Uterus (tissue), 4 donors: ENCODE data around the gene CLDN18. TPM values are rescaled to one million over a fixed set of nuclear protein-coding genes. Genes with fewer than 3 reads are reported as not detected.
A peak's percentile ranks its signal among the peaks of the same experiment; 100 is the strongest.

Experiments used
- DNase-seq, 2 donors: peaks; one replicate each; pipeline ENCODE4 v3.0.0-alpha.2; 2019 to 2020
- H3K27ac ChIP-seq, 2 donors: fragments of 200-600 bp; sonication (generic); 1 replicate in 1 of 2; 2 replicates in 1 of 2; pipeline ENCODE4 v1.5.1; 2016 to 2018
- H3K27me3 ChIP-seq, 2 donors: fragments of 200-600 bp; sonication (generic); one replicate each; pipeline ENCODE4 v1.5.1; 2018 to 2019; ENCODE audit warnings: control low read depth in 1 of 2
- H3K36me3 ChIP-seq, 2 donors: fragments of 200-600 bp; sonication (generic); one replicate each; pipeline ENCODE4 v1.5.1; 2019; ENCODE audit warnings: control low read depth in 1 of 2
- H3K4me1 ChIP-seq, 2 donors: fragments of 200-600 bp; sonication (generic); one replicate each; pipeline ENCODE4 v1.5.1; 2018 to 2019; ENCODE audit warnings: control low read depth in 1 of 2
- H3K4me3 ChIP-seq, 2 donors: fragments of 200-600 bp; sonication (generic); 1 replicate in 1 of 2; 2 replicates in 1 of 2; pipeline ENCODE4 v1.5.1; 2018 to 2019; ENCODE audit warnings: mild to moderate bottlenecking in 1 of 2
- H3K9me3 ChIP-seq, 2 donors: fragments of 200-600 bp; sonication (generic); one replicate each; pipeline ENCODE4 v1.5.1; 2019; ENCODE audit warnings: control low read depth in 1 of 2
- POLR2A ChIP-seq, 2 donors: fragments of 450-650 bp; IDR thresholded peaks; one replicate each; pipeline ENCODE4 v1.6.1; 2016; ENCODE audit warnings: antibody characterized with exemption in 2 of 2, mild to moderate bottlenecking in 1 of 2, moderate library complexity in 1 of 2
- intact Hi-C: fragments of 100-400 bp; cut with DNase I; formaldehyde crosslinking; loops from one replicate; pipeline ENCODE4 v1.15.1; 2023; ENCODE audit warnings: low total_unique reads
- total RNA-seq, 4 donors: library from RNA; depleted of rRNA in 3 of 4; stranded (reverse); fragments of >200 nt in 3 of 4; gene quantifications; one replicate each; pipeline versions ENCODE4 v1.1.0 to v1.2.4, GENCODE V29; 2014 to 2023
- TF ChIP-seq, protein P1 (sequence below), 4 experiments: fragments of 200-600 bp in 2 of 4; fragments of 450-650 bp in 2 of 4; sonication (generic) in 2 of 4; IDR thresholded peaks; one replicate each; pipeline ENCODE4 v1.5.1; 2016 to 2019; ENCODE audit warnings: antibody characterized with exemption in 4 of 4, mild to moderate bottlenecking in 2 of 4, moderate library complexity in 1 of 4
- donor health status: DM: yes; HTN: yes; CAD: no.

CLDN18 gene
- total RNA-seq, 4 donors from 2014 or later: not detected

DNA sequence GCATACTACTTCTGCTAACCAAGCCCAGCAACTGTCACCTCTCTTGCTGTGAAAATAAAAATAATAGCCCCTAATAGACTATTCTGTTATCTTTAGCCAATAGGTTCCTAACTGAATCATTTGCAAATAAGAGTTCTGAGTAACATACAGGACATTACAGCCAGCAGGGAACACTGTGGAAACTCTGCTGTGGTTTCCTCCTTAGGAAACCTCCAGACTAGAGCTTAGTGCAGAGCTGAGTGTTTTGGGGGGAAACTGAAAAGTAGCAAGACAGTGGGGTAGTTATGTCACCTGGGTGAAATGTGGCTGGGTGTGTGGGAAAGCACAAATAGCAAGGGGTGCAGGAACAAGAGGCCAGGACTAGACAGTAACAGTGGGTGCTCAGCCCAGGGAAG lies 73.0 kb downstream of the CLDN18 start:
- intact Hi-C loops: no loop called here
- no peaks in the 10 kb centered on the region for H3K4me1 ChIP-seq
- no peak for DNase-seq
- H3K27me3 ChIP-seq: no peaks in the 10 kb centered on the region
- H3K9me3 ChIP-seq: no peaks in the 10 kb centered on the region
- H3K27ac ChIP-seq: peak overlapping the region; percentile 79 to 81
- no peaks in the 10 kb centered on the region for H3K36me3 ChIP-seq
- TF ChIP-seq, protein P1, sequence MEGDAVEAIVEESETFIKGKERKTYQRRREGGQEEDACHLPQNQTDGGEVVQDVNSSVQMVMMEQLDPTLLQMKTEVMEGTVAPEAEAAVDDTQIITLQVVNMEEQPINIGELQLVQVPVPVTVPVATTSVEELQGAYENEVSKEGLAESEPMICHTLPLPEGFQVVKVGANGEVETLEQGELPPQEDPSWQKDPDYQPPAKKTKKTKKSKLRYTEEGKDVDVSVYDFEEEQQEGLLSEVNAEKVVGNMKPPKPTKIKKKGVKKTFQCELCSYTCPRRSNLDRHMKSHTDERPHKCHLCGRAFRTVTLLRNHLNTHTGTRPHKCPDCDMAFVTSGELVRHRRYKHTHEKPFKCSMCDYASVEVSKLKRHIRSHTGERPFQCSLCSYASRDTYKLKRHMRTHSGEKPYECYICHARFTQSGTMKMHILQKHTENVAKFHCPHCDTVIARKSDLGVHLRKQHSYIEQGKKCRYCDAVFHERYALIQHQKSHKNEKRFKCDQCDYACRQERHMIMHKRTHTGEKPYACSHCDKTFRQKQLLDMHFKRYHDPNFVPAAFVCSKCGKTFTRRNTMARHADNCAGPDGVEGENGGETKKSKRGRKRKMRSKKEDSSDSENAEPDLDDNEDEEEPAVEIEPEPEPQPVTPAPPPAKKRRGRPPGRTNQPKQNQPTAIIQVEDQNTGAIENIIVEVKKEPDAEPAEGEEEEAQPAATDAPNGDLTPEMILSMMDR (IDR thresholded peaks at IDR 0.05): no peak
- no peak for TF ChIP-seq POLR2A (IDR thresholded peaks at IDR 0.05)
- no peak overlapping the region for H3K4me3 ChIP-seq

Other genes with a start within 250 kb of the CLDN18 start
- gene SOX14, start 245.8 kb upstream of the CLDN18 start, total RNA-seq: under 1 TPM in 1 of 4 donors, not detected in 3; 0.14 TPM
- gene DZIP1L, start 105.4 kb downstream of the CLDN18 start, total RNA-seq: 10 to 100 TPM in 3 of 4 donors, 1 to 10 TPM in 1; 3.8 to 58.5 (median 32.7) TPM
- not detected for gene A4GNT, start 122.2 kb downstream of the CLDN18 start, total RNA-seq
- 10 to 100 TPM; 12.4 to 41.8 (median 25.3) TPM for gene DBR1, start 164.8 kb downstream of the CLDN18 start, total RNA-seq
- gene ARMC8, start 177.1 kb downstream of the CLDN18 start, total RNA-seq: 10 to 100 TPM; 38.7 to 85.1 (median 64.6) TPM